Measurements from ENCODE around the gene SLC25A18.

- no peak for TF ChIP-seq EZH2 (IDR thresholded peaks at IDR 0.05; ENCODE audit: low read length)
- TF ChIP-seq, protein P1, sequence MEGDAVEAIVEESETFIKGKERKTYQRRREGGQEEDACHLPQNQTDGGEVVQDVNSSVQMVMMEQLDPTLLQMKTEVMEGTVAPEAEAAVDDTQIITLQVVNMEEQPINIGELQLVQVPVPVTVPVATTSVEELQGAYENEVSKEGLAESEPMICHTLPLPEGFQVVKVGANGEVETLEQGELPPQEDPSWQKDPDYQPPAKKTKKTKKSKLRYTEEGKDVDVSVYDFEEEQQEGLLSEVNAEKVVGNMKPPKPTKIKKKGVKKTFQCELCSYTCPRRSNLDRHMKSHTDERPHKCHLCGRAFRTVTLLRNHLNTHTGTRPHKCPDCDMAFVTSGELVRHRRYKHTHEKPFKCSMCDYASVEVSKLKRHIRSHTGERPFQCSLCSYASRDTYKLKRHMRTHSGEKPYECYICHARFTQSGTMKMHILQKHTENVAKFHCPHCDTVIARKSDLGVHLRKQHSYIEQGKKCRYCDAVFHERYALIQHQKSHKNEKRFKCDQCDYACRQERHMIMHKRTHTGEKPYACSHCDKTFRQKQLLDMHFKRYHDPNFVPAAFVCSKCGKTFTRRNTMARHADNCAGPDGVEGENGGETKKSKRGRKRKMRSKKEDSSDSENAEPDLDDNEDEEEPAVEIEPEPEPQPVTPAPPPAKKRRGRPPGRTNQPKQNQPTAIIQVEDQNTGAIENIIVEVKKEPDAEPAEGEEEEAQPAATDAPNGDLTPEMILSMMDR (optimal IDR thresholded peaks at IDR 0.05 in 1 of 3, IDR thresholded peaks at IDR 0.05 in 1 of 3, conservative IDR thresholded peaks at IDR 0.05 in 1 of 3; ENCODE audit: extremely low read depth in 1 of 3, insufficient read depth in 2 of 3, low read length in 3 of 3) = no peak
These were observed 66.3 kb downstream of the SLC25A18 start for GRCh38 chr22:17629641-17630040.
